PC-3 (cell line): ENCODE results near the gene POLR2H. TPM values are rescaled to one million over a fixed set of nuclear protein-coding genes. Genes with fewer than 3 reads are reported as not detected.

ENCODE experiments used
- ATAC-seq: fragments of 200-7000 bp; cut with Tn5 transposase; 2 replicates; pipeline ENCODE4 v1.9.1; 2020; ENCODE audit warnings: mild to moderate bottlenecking, moderate library complexity
- BruUV-seq: library from RNA; stranded (reverse); fragments of 400-500 nt; replicated peaks from 2 replicates; lab custom pipeline; 2021; lab: Mats Ljungman, UMichigan
- CTCF ChIA-PET: fragments of 300-600 bp; sonication (Branson Sonifier 250); formaldehyde crosslinking; loops from one replicate; lab custom pipeline; 2022; ENCODE audit warnings: antibody characterized with exemption; lab: Charles Lee
- POLR2A ChIA-PET: fragments of 300-600 bp; sonication (Branson Sonifier 250); formaldehyde crosslinking; loops from one replicate; lab custom pipeline; 2022; ENCODE audit warnings: antibody characterized with exemption; ENCODE audit not compliant: unreplicated experiment; lab: Charles Lee
- DNase-seq: peaks from one replicate; pipeline ENCODE4 v3.0.0-alpha.2; 2015
- H2AFZ ChIP-seq: fragments of 300-600 bp; sonication (generic); 2 replicates; pipeline ENCODE4 v1.6.0; 2016; ENCODE audit warnings: antibody characterized with exemption, low read length
- H3F3A ChIP-seq: fragments of 300-600 bp; sonication (generic); one replicate; pipeline ENCODE4 v1.6.0; 2017; ENCODE audit warnings: antibody characterized with exemption, low read length, control low read depth, mild to moderate bottlenecking; ENCODE audit not compliant: unreplicated experiment
- H3K27ac ChIP-seq: fragments of 300-600 bp; sonication (generic); 2 replicates; pipeline ENCODE4 v1.5.1; 2016; ENCODE audit warnings: mild to moderate bottlenecking, low read length
- H3K27me3 ChIP-seq: fragments of 300-600 bp; sonication (generic); 2 replicates; pipeline ENCODE4 v1.6.1; 2016; ENCODE audit warnings: low read length, mixed read lengths
- H3K36me3 ChIP-seq: fragments of 300-600 bp; sonication (generic); 2 replicates; pipeline ENCODE4 v1.6.1; 2016; ENCODE audit warnings: low read depth, mixed run types, low read length, mixed read lengths
- H3K4me1 ChIP-seq: fragments of 300-600 bp; sonication (generic); 2 replicates; pipeline ENCODE4 v1.5.1; 2016; ENCODE audit warnings: low read length; ENCODE audit not compliant: insufficient read depth
- H3K4me2 ChIP-seq: fragments of 300-600 bp; sonication (generic); 2 replicates; pipeline ENCODE4 v1.6.0; 2016; ENCODE audit warnings: low read length
- H3K4me3 ChIP-seq: fragments of 300-600 bp; sonication (generic); 2 replicates; pipeline ENCODE4 v1.5.1; 2016; ENCODE audit warnings: mild to moderate bottlenecking, low read length, mixed read lengths
- H3K79me2 ChIP-seq: fragments of 300-600 bp; sonication (generic); 2 replicates; pipeline ENCODE4 v1.6.1; 2017; ENCODE audit warnings: low read length, mixed read lengths
- H3K9ac ChIP-seq: fragments of 300-600 bp; sonication (generic); 2 replicates; pipeline ENCODE4 v1.6.0; 2016; ENCODE audit warnings: mild to moderate bottlenecking, low read length
- H3K9me2 ChIP-seq: fragments of 300-600 bp; sonication (generic); replicated peaks from 2 replicates; pipeline ENCODE4 v1.6.1; 2016; ENCODE audit warnings: mixed run types, low read length, mixed read lengths
- H3K9me3 ChIP-seq: fragments of 300-600 bp; sonication (generic); 2 replicates; pipeline ENCODE4 v1.6.1; 2016; ENCODE audit warnings: low read length, mixed read lengths
- H4K20me1 ChIP-seq: fragments of 300-600 bp; sonication (generic); 2 replicates; pipeline ENCODE4 v1.6.1; 2016; ENCODE audit warnings: low read length, mixed read lengths
- EZH2 ChIP-seq: fragments of 300-600 bp; sonication (generic); IDR thresholded peaks from one replicate; pipeline ENCODE4 v1.6.1; 2017; ENCODE audit warnings: antibody characterized with exemption, mild to moderate bottlenecking, low read length; ENCODE audit not compliant: unreplicated experiment
- EZH2phosphoT487 ChIP-seq: fragments of 300-600 bp; sonication (generic); IDR thresholded peaks from 2 replicates; pipeline ENCODE4 v1.6.1; 2018; ENCODE audit warnings: mild to moderate bottlenecking, antibody characterized with exemption, low read length, borderline replicate concordance
- intact Hi-C: fragments of 100-400 bp; cut with micrococcal nuclease; formaldehyde crosslinking; loops from 2 replicates; pipeline ENCODE4 v1.9.0; 2023
- total RNA-seq: library from RNA; depleted of rRNA; stranded (reverse); fragments of >200 nt; gene quantifications from 2 replicates; pipeline ENCODE4 v1.2.3, GENCODE V29; 2014
- TF ChIP-seq, protein P1 (sequence below): fragments of 300-600 bp; sonication (generic); conservative IDR thresholded peaks from 2 replicates; pipeline ENCODE4 v1.5.1; 2017; ENCODE audit warnings: antibody characterized with exemption, low read depth, mild to moderate bottlenecking, low read length

Gene POLR2H
- total RNA-seq, 1 experiment from 2014 or later: 193 TPM

DNA sequence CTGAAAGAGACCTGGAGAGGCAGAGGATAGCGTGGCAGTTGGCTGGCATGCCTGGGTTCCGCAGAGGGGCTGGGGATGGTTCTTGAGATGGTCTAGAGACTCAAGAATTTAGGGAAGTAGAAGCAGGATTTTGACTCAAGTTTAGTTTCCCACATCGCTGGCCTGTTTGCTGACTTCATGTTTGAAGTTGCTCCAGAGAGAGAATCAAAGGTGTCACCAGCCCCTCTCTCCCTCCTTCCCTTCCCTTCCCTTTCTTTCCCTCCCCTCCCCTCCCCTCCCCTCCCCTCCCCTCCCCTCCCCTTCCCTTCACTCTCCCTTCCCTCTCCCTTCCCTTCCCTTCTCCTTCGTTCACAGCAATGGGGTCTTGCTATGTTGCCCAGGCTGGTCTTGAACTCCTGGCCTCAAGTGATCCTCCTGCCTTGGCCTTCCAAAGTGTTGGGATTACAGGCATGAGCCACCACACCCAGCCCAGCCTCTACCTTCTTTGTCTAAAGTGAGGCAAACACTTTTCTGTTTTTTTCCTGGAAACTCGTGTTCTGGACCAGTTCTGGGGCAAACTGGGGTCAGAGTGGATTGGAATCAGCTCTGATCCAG, 28.5 kb downstream of the POLR2H start:
- POLR2A ChIA-PET: no interaction called here
- no peak overlapping the region for H3K4me2 ChIP-seq

DNA sequence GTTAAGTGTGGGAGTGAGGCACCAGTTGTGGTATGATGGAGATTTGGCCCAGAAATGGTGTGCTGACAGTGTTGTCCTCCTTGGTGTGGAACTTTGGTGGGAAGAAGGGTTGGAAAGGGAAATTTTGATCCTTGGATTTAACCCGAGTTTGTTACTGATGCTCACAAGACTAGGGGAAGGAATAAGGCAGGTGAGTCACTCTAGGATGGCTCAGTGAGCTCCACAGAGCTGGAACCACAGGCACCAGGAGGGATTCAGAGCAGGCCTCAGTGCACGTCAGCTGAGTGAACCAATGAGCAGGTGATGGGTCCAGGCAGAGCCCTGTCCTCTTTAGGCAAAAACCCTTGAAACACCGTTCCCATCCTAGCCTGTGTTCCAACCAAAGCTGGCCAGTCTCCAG, 29.8 kb downstream of the POLR2H start:
- no peaks in the 10 kb centered on the region for H3K36me3 ChIP-seq
- no peak for DNase-seq
- no peak for ATAC-seq
- H3K4me3 ChIP-seq: no peak overlapping the region
- H3K9ac ChIP-seq: no peak overlapping the region
- H3K27ac ChIP-seq: no peak overlapping the region
- no peak overlapping the region for H2AFZ ChIP-seq
- H3K4me2 ChIP-seq: no peak overlapping the region
- TF ChIP-seq EZH2 (no peak), EZH2phosphoT487 (no peak)
- TF ChIP-seq, protein P1, sequence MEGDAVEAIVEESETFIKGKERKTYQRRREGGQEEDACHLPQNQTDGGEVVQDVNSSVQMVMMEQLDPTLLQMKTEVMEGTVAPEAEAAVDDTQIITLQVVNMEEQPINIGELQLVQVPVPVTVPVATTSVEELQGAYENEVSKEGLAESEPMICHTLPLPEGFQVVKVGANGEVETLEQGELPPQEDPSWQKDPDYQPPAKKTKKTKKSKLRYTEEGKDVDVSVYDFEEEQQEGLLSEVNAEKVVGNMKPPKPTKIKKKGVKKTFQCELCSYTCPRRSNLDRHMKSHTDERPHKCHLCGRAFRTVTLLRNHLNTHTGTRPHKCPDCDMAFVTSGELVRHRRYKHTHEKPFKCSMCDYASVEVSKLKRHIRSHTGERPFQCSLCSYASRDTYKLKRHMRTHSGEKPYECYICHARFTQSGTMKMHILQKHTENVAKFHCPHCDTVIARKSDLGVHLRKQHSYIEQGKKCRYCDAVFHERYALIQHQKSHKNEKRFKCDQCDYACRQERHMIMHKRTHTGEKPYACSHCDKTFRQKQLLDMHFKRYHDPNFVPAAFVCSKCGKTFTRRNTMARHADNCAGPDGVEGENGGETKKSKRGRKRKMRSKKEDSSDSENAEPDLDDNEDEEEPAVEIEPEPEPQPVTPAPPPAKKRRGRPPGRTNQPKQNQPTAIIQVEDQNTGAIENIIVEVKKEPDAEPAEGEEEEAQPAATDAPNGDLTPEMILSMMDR: no peak
- intact Hi-C loops: no loop called here
- no peaks in the 10 kb centered on the region for H3K4me1 ChIP-seq
- H4K20me1 ChIP-seq: no peaks in the 10 kb centered on the region
- no TSS peak for BruUV-seq
- H3K9me2 ChIP-seq: no peaks in the 10 kb centered on the region
- no peaks in the 10 kb centered on the region for H3K9me3 ChIP-seq
- H3F3A ChIP-seq: no peaks in the 10 kb centered on the region
- H3K79me2 ChIP-seq: no peaks in the 10 kb centered on the region
- ChIA-PET CTCF (no interaction called here), POLR2A (no interaction called here)
- H3K27me3 ChIP-seq: peaks cover 45% of the 10 kb centered on the region

More for the DNA sequence above, 28.5 kb downstream of the POLR2H start:
- CTCF ChIA-PET: no interaction called here
- no peak for ATAC-seq
- no peaks in the 10 kb centered on the region for H3K36me3 ChIP-seq
- no peaks in the 10 kb centered on the region for H4K20me1 ChIP-seq
- no peak overlapping the region for H3K9ac ChIP-seq
- intact Hi-C loops: no loop called here
- no peaks in the 10 kb centered on the region for H3K9me2 ChIP-seq
- no peaks in the 10 kb centered on the region for H3K9me3 ChIP-seq
- DNase-seq: no peak
- TF ChIP-seq EZH2phosphoT487 (no peak), EZH2 (no peak)
- TF ChIP-seq, protein P1: no peak
- peaks cover 38% of the 10 kb centered on the region for H3K27me3 ChIP-seq
- no peaks in the 10 kb centered on the region for H3K4me1 ChIP-seq
- H3K27ac ChIP-seq: no peak overlapping the region
- no TSS peak for BruUV-seq
- no peak overlapping the region for H2AFZ ChIP-seq
- H3F3A ChIP-seq: no peaks in the 10 kb centered on the region
- no peak overlapping the region for H3K4me3 ChIP-seq
- no peaks in the 10 kb centered on the region for H3K79me2 ChIP-seq

- Histone ChIP-seq H3K79me2 (no peaks in the 10 kb centered on the region), H3K9ac (no peak overlapping the region), H3K9me3 (no peaks in the 10 kb centered on the region), H2AFZ (no peak overlapping the region), H3K36me3 (no peaks in the 10 kb centered on the region), H3K4me2 (no peak overlapping the region), H3K27ac (no peak overlapping the region), H3K4me1 (no peaks in the 10 kb centered on the region), H4K20me1 (no peaks in the 10 kb centered on the region), H3K27me3 (peaks cover 36% of the 10 kb centered on the region), H3F3A (no peaks in the 10 kb centered on the region), H3K4me3 (no peak overlapping the region), H3K9me2 (no peaks in the 10 kb centered on the region)
- no TSS peak for BruUV-seq
- DNase-seq (no peak), ATAC-seq (no peak)
- ChIA-PET CTCF (no interaction called here), POLR2A (no interaction called here)
- intact Hi-C loops: no loop called here
- TF ChIP-seq EZH2 (no peak), EZH2phosphoT487 (no peak)
- TF ChIP-seq, protein P1: no peak
Observed at GRCh38 chr3:184395320-184395660, 33.8 kb downstream of the POLR2H start.
